ENCODE results near the gene KYAT1. TPM values are rescaled to one million over a fixed set of nuclear protein-coding genes. Genes with fewer than 3 reads are reported as not detected.

The KYAT1 gene
- polyA plus RNA-seq, 1 donor (not counting 4 experiments of a cell fraction or from before 2014, with no cell fraction given): 10.9 TPM

DNA sequence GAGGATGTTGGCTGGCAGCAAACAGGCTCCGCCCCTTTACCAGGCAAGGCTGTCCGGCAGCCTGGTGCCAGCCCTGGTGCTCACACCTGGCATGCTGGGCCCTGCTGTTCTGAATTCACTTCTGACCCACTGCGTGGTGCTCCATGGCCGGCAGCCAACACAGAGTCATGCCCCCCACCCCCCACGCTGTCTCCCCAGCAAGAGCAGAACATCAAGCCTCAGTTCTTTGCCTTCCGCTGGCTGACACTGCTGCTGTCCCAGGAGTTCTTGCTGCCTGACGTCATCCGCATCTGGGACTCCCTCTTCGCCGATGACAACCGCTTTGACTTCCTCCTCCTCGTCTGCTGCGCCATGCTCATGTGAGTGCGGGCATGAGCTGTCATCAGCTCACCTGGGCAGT lies 76.1 kb downstream of the KYAT1 start:
- no peaks in the 10 kb centered on the region for H3K4me1 ChIP-seq (ENCODE audit: control insufficient read depth, extremely low read depth, insufficient read depth, low read length)
- peaks cover 10 to 31% of the 10 kb centered on the region in 2 experiments for H3K36me3 ChIP-seq (ENCODE audit: control insufficient read depth in 2 of 2, extremely low read depth in 1 of 2, insufficient read depth in 2 of 2, low read length in 2 of 2)
- no peaks in the 10 kb centered on the region for H3K27me3 ChIP-seq (ENCODE audit: control insufficient read depth, extremely low read depth, insufficient read depth, low read length)
- H2AFZ ChIP-seq (ENCODE audit: control insufficient read depth, low read length): no peak overlapping the region
- no peak for DNase-seq (ENCODE audit: low read depth, low spot score)
- no peaks in the 10 kb centered on the region for H3K79me2 ChIP-seq (ENCODE audit: control insufficient read depth, insufficient read depth, low read length)
- H4K20me1 ChIP-seq (ENCODE audit: control insufficient read depth, extremely low read depth, insufficient read depth, low read length): no peaks in the 10 kb centered on the region
- H3K9me3 ChIP-seq (ENCODE audit: control insufficient read depth, low read depth, low read length): no peaks in the 10 kb centered on the region
- dilution Hi-C loops (cut with MboI; ENCODE audit: extremely low pct_ligation_motif_present, low sequenced_read_pairs): no loop called here
- FAIRE-seq: no peak
- no peak overlapping the region for H3K4me3 ChIP-seq (ENCODE audit: control insufficient read depth in 2 of 3, extremely low read depth in 1 of 3, insufficient read depth in 2 of 3, low read depth in 1 of 3, low read length in 3 of 3)
- H3K4me2 ChIP-seq (ENCODE audit: control insufficient read depth, extremely low read depth, insufficient read depth, low read depth, low read length): no peak overlapping the region
- TF ChIP-seq, protein P1, sequence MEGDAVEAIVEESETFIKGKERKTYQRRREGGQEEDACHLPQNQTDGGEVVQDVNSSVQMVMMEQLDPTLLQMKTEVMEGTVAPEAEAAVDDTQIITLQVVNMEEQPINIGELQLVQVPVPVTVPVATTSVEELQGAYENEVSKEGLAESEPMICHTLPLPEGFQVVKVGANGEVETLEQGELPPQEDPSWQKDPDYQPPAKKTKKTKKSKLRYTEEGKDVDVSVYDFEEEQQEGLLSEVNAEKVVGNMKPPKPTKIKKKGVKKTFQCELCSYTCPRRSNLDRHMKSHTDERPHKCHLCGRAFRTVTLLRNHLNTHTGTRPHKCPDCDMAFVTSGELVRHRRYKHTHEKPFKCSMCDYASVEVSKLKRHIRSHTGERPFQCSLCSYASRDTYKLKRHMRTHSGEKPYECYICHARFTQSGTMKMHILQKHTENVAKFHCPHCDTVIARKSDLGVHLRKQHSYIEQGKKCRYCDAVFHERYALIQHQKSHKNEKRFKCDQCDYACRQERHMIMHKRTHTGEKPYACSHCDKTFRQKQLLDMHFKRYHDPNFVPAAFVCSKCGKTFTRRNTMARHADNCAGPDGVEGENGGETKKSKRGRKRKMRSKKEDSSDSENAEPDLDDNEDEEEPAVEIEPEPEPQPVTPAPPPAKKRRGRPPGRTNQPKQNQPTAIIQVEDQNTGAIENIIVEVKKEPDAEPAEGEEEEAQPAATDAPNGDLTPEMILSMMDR (optimal IDR thresholded peaks at IDR 0.05 in 1 of 3, IDR thresholded peaks at IDR 0.05 in 1 of 3, conservative IDR thresholded peaks at IDR 0.05 in 1 of 3; ENCODE audit: extremely low read depth in 1 of 3, insufficient read depth in 2 of 3, low read length in 3 of 3): no peak
- TF ChIP-seq EZH2 (IDR thresholded peaks at IDR 0.05; ENCODE audit: low read length): no peak
- no peaks in the 10 kb centered on the region for H3K9me1 ChIP-seq (ENCODE audit: control insufficient read depth, extremely low read depth, insufficient read depth, low read length)
- no peak overlapping the region for H3K27ac ChIP-seq (ENCODE audit: control insufficient read depth, insufficient read depth, low read length)
- H3K9ac ChIP-seq (ENCODE audit: control insufficient read depth, extremely low read depth, insufficient read depth, low read length): no peak overlapping the region

DNA sequence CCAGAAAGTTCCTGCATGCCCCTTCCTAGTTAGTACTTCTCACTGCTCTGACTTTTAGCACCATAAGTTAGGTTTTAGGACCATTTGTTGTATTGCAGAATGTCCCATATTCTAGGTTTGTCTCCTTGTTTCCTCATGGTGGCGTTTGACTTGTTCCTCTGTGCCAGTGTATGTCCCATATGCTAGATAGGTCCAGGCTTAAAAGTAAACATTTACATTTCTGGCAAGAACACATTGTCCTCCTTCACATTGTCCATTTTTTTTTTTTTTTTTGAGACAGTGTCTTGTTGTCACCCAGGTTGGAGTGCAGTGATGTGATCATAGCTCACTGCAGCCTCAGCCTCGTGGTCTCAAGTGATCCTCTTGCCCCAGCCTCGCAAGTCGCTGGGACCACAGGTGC lies 79.3 kb downstream of the KYAT1 start:
- no peaks in the 10 kb centered on the region for H4K20me1 ChIP-seq (ENCODE audit: control insufficient read depth, extremely low read depth, insufficient read depth, low read length)
- H3K27me3 ChIP-seq (ENCODE audit: control insufficient read depth, extremely low read depth, insufficient read depth, low read length): no peaks in the 10 kb centered on the region
- no peak overlapping the region for H3K9ac ChIP-seq (ENCODE audit: control insufficient read depth, extremely low read depth, insufficient read depth, low read length)
- no peak for FAIRE-seq
- H3K27ac ChIP-seq (ENCODE audit: control insufficient read depth, insufficient read depth, low read length): no peak overlapping the region
- peaks cover 25 to 27% of the 10 kb centered on the region in 2 experiments for H3K36me3 ChIP-seq (ENCODE audit: control insufficient read depth in 2 of 2, extremely low read depth in 1 of 2, insufficient read depth in 2 of 2, low read length in 2 of 2)
- H3K4me2 ChIP-seq (ENCODE audit: control insufficient read depth, extremely low read depth, insufficient read depth, low read depth, low read length): no peak overlapping the region
- no peaks in the 10 kb centered on the region for H3K9me1 ChIP-seq (ENCODE audit: control insufficient read depth, extremely low read depth, insufficient read depth, low read length)
- dilution Hi-C loops (cut with MboI; ENCODE audit: extremely low pct_ligation_motif_present, low sequenced_read_pairs): no loop called here
- no peak for TF ChIP-seq EZH2 (IDR thresholded peaks at IDR 0.05; ENCODE audit: low read length)
- TF ChIP-seq, protein P1 (optimal IDR thresholded peaks at IDR 0.05 in 1 of 3, IDR thresholded peaks at IDR 0.05 in 1 of 3, conservative IDR thresholded peaks at IDR 0.05 in 1 of 3; ENCODE audit: extremely low read depth in 1 of 3, insufficient read depth in 2 of 3, low read length in 3 of 3): no peak
- no peak overlapping the region for H2AFZ ChIP-seq (ENCODE audit: control insufficient read depth, low read length)
- H3K4me3 ChIP-seq (ENCODE audit: control insufficient read depth in 2 of 3, extremely low read depth in 1 of 3, insufficient read depth in 2 of 3, low read depth in 1 of 3, low read length in 3 of 3): no peak overlapping the region
- no peaks in the 10 kb centered on the region for H3K79me2 ChIP-seq (ENCODE audit: control insufficient read depth, insufficient read depth, low read length)
- no peaks in the 10 kb centered on the region for H3K4me1 ChIP-seq (ENCODE audit: control insufficient read depth, extremely low read depth, insufficient read depth, low read length)
- no peak for DNase-seq (ENCODE audit: low read depth, low spot score)
- no peaks in the 10 kb centered on the region for H3K9me3 ChIP-seq (ENCODE audit: control insufficient read depth, low read depth, low read length)

All from keratinocyte (primary cell).